HepG2 (cell line): ENCODE data around the gene RAN. TPM values are rescaled to one million over a fixed set of nuclear protein-coding genes. Genes with fewer than 3 reads are reported as not detected.

Source experiments
- ARNT2 ChIP-seq: sonication (generic); formaldehyde crosslinking; IDR thresholded peaks from 2 replicates; pipeline ENCODE4 v1.8.0; 2022; ENCODE audit warnings: mild to moderate bottlenecking, low read depth, missing genetic modification reagents, moderate library complexity
- GATAD2A ChIP-seq: IDR thresholded peaks from 2 replicates; pipeline ENCODE4 v1.6.1; 2016
- RBM22 ChIP-seq: fragments of 200-400 bp; formaldehyde crosslinking; optimal IDR thresholded peaks from 2 replicates; pipeline ENCODE3; 2017; ENCODE audit warnings: mild to moderate bottlenecking, low read length, moderate library complexity
- SP140L ChIP-seq: sonication (generic); formaldehyde crosslinking; IDR thresholded peaks from 2 replicates; pipeline ENCODE4 v1.4.0; 2020; ENCODE audit warnings: missing genetic modification reagents, borderline replicate concordance
- SPEN ChIP-seq: sonication (generic); formaldehyde crosslinking; IDR thresholded peaks from 2 replicates; pipeline ENCODE4 v1.5.1; 2020; ENCODE audit warnings: low read depth, mild to moderate bottlenecking, missing genetic modification reagents
- THYN1 ChIP-seq: sonication (generic); formaldehyde crosslinking; IDR thresholded peaks from 2 replicates; pipeline ENCODE4 v1.8.1; 2023; ENCODE audit warnings: low read depth, mild to moderate bottlenecking, moderate library complexity, missing genetic modification reagents, borderline replicate concordance
- YEATS2 ChIP-seq: sonication (generic); formaldehyde crosslinking; IDR thresholded peaks from 2 replicates; pipeline ENCODE4 v1.4.0; 2020; ENCODE audit warnings: missing genetic modification reagents, borderline replicate concordance
- ZBTB46 ChIP-seq: sonication (generic); formaldehyde crosslinking; IDR thresholded peaks from 2 replicates; pipeline ENCODE4 v1.4.0; 2020; ENCODE audit warnings: mild to moderate bottlenecking, missing genetic modification reagents, borderline replicate concordance
- ZNF10 ChIP-seq: sonication (generic); formaldehyde crosslinking; IDR thresholded peaks from 2 replicates; pipeline ENCODE4 v1.4.0; 2020; ENCODE audit warnings: mild to moderate bottlenecking, low read depth, missing genetic modification reagents, borderline replicate concordance
- ZNF414 ChIP-seq: sonication (generic); formaldehyde crosslinking; IDR thresholded peaks from 2 replicates; pipeline ENCODE4 v1.5.0; 2020; ENCODE audit warnings: missing genetic modification reagents
- ZNF567 ChIP-seq: sonication (generic); formaldehyde crosslinking; IDR thresholded peaks from 2 replicates; pipeline ENCODE4 v1.8.1; 2023; ENCODE audit warnings: mild to moderate bottlenecking, missing genetic modification reagents, borderline replicate concordance
- ZNF609 ChIP-seq: sonication (generic); formaldehyde crosslinking; IDR thresholded peaks from 2 replicates; pipeline ENCODE4 v1.4.0; 2020; ENCODE audit warnings: mild to moderate bottlenecking, missing genetic modification reagents, borderline replicate concordance
- ZNF615 ChIP-seq: sonication (generic); formaldehyde crosslinking; IDR thresholded peaks from 2 replicates; pipeline ENCODE4 v1.5.0; 2020; ENCODE audit warnings: mild to moderate bottlenecking, missing genetic modification reagents, borderline replicate concordance
- ZNF629 ChIP-seq: sonication (generic); formaldehyde crosslinking; conservative IDR thresholded peaks from 2 replicates; pipeline ENCODE4 v1.5.0; 2020; ENCODE audit warnings: missing genetic modification reagents
- ZNF687 ChIP-seq: sonication (generic); formaldehyde crosslinking; IDR thresholded peaks from 2 replicates; pipeline ENCODE4 v1.5.1; 2020; ENCODE audit warnings: mild to moderate bottlenecking, missing genetic modification reagents, moderate library complexity
- ZNF761 ChIP-seq: sonication (generic); formaldehyde crosslinking; conservative IDR thresholded peaks from 2 replicates; pipeline ENCODE4 v1.4.0; 2020; ENCODE audit warnings: mild to moderate bottlenecking, missing genetic modification reagents
- polyA plus RNA-seq, 8 experiments: library from polyadenylated mRNA; depleted of rRNA in 3 of 8; stranded (reverse) in 7 of 8; unstranded in 1 of 8; fragments of >200 nt; fragmentation: Illumina TruSeq in 4 of 8; extraction: Trizol in 4 of 8; gene quantifications; 2 replicates each; pipeline versions ENCODE4 v1.2.1 to v1.2.3, GENCODE V29; 2011 to 2016; ENCODE audit warnings: low read depth in 4 of 8, missing spikeins in 1 of 8, mixed read lengths in 1 of 8; ENCODE audit not compliant: insufficient read depth in 1 of 8
- total RNA-seq, 5 experiments: library from RNA; depleted of rRNA; stranded (reverse); fragments of >200 nt; fragmentation: Illumina TruSeq; extraction: Trizol; gene quantifications; 2 replicates each; pipeline ENCODE4 v1.2.3, GENCODE V29; 2016; ENCODE audit warnings: low read depth in 1 of 5

The RAN gene
- total and polyA plus RNA-seq, 2 of the 13 experiments (the other 11 are each of a cell fraction or from before 2014, with no cell fraction given): 1,335 to 1,630 TPM

- no peak for TF ChIP-seq ZNF609
- TF ChIP-seq GATAD2A (CRISPR knock-in tag): no peak; the same call in 1 of the 2 replicates
- no peak for TF ChIP-seq THYN1
- 0 out of 2 replicates have a peak, but pooled peaks have one; percentile 38 for TF ChIP-seq ZNF414 (CRISPR knock-in tag)
- TF ChIP-seq YEATS2 (CRISPR knock-in tag): peak; percentile 22; the same call in 1 of the 2 replicates
- no peak for TF ChIP-seq SP140L (CRISPR knock-in tag)
- no peak for TF ChIP-seq ZNF567 (CRISPR knock-in tag)
- TF ChIP-seq ZNF629 (CRISPR knock-in tag): no peak
- no peak for TF ChIP-seq ZNF761 (CRISPR knock-in tag)
- no peak for TF ChIP-seq ZNF10
- TF ChIP-seq SPEN (CRISPR knock-in tag): 0 out of 2 replicates have a peak, but pooled peaks have one; percentile 57
- TF ChIP-seq RBM22: peak; percentile 33
- TF ChIP-seq ZBTB46 (CRISPR knock-in tag): no peak
- TF ChIP-seq ZNF687 (CRISPR knock-in tag): no peak
- no peak for TF ChIP-seq ZNF615 (CRISPR knock-in tag)
- TF ChIP-seq ARNT2 (CRISPR knock-in tag): 0 out of 2 replicates have a peak, but pooled peaks have one; percentile 46
Measured at GRCh38 chr12:130870442-130871285, 1.2 kb upstream of the RAN start (continued).
